Measurements from ENCODE around the gene KLK12.

Gene KLK12

GRCh38 chr19:50983625-50984292 is 51.0 kb downstream of the KLK12 start, which contains the start of gene KLK7:
TSS of gene KLK7 (minus strand) at chr19:50983917. CDS start at chr19:50982399, 1,518 bp downstream.
- in situ Hi-C loops (cut with MboI; ENCODE audit: low sequenced_read_pairs) = no loop called here

GRCh38 chr19:50982186-50982585 is 52.6 kb downstream of the KLK12 start:
- in situ Hi-C loops (cut with MboI; ENCODE audit: low sequenced_read_pairs) = no loop called here

- in situ Hi-C loops (cut with MboI; ENCODE audit: low sequenced_read_pairs) = no loop called here
These were observed 53.1 kb downstream of the KLK12 start for GRCh38 chr19:50981587-50982146.

- in situ Hi-C loops (cut with MboI; ENCODE audit: low sequenced_read_pairs) = no loop called here
These were observed 54.6 kb downstream of the KLK12 start for GRCh38 chr19:50980208-50980607.

GRCh38 chr19:50979758-50980157 is 55.0 kb downstream of the KLK12 start:
- in situ Hi-C loops (cut with MboI; ENCODE audit: low sequenced_read_pairs) = no loop called here

All from hTERT RPE-1 (cell line).